GM19025 (cell line): ENCODE measurements around the gene UPK3B.
A peak's percentile ranks its signal among the peaks of the same experiment; 100 is the strongest.
"Not testable (repeated sequence)": the region's sequence is repeated elsewhere in the genome, so short reads cannot be mapped to it uniquely, and the experiment has no call there.

Experiments
- ATAC-seq: cut with Tn5 transposase; IDR thresholded peaks from one replicate; pipeline ENCODE4 v1.9.1; 2021; ENCODE audit warnings: mild to moderate bottlenecking, low read depth, moderate library complexity; ENCODE audit not compliant: unreplicated experiment

The UPK3B gene

DNA sequence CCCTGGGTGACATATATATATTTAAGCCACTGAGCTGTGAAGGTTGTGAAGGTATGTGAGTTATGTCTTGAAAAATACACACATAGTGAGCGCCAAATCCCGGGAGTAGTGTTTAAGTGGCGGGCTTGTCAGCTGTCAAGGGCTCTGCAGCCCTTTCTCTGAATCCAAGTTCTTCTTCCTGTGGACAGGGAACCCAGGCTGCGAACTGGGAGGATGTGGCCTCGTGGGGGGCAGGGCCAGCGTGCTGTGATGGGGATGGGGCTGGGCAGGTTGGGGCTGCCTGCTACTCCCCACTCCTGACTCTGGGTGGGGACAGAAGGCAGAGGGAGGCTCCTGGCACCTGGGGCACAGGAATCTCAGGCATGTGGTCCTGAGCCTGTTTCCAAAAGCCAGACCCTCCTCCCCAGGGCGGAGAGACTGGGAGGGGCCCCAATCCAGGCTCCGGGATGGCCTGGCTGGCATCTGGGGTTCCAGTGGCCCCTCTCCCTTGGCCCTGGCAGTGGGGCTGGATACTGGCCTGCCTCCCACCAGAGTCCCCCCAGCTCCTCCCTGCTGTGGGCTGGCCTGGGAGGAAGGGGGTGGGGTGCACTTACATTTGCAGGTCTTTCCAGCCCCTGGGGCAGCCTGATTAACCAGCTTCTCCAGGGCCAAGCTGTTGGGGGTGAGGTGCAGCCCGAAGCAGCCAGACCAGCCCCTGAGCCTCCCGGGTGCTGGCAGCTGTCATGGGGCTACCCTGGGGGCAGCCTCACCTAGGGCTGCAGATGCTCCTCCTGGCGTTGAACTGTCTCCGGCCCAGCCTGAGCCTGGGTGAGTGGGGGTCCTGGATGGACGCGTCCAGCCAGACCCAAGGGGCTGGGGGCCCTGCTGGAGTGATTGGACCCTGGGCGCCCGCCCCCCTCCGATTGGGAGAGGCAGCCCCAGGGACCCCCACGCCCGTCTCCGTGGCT is at the start of gene UPK3B:
TSS of gene UPK3B (plus strand) at position 622 of the 947 bp plus-strand sequence. CDS start at position 723, 101 bp downstream.
- no peak for ATAC-seq

DNA sequence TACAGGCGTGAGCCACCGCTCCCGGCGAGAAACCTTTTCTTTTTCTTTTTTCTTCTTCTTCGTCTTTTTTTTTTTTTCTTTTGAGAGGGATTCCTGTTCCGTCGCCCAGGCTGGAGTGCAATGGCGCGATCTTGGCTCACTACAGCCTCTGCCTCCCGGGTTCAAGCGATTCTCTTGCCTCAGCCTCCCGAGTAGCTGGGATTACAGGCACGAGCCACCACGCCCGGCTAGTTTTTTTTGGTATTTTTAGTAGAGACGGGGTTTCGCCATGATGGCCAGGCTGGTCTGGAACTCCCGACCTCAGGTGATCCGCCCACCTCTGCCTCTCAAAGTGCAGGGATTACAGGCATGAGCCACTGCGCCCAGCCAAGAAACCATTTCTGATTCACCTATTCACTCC is 49.6 kb upstream of the UPK3B start:
- not testable (repeated sequence) for ATAC-seq

DNA sequence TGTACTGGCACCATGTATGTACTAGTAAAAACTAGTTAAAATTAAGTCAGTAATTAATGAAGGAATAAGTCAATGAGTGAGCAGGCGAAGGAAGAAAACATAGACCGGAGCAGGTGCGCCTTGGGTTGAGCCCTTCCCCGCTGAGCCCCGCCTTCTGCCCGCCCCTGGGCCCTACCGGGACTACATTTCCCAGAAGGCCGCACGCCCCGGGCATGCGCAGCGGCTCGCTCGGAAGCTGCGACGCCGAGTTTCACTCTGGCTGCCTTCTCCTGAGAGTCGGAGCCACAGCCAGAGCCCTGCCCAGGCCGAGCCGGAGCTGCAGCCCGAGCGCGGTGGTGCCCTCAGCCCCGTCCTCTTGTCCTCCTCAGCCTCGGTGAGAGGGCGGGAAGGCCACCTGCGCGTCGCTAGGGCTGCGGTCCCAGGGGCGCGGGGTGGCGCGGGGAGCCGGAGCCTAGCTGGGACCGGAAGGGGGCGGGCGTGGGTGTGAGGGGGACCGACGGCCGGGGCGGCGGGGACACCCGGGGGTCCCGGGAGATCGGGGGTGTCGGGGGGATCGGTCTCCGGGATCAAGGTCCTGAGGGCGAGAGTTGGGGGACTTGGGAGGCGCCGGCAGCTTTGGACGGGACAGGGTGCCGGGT is 48.8 kb upstream of the UPK3B start, which contains the start of gene DTX2:
TSS of gene DTX2 (plus strand) at position 246 of the 638 bp plus-strand sequence. CDS start 18,801 bp downstream, outside the sequence.
- ATAC-seq = peak; percentile 98

DNA sequence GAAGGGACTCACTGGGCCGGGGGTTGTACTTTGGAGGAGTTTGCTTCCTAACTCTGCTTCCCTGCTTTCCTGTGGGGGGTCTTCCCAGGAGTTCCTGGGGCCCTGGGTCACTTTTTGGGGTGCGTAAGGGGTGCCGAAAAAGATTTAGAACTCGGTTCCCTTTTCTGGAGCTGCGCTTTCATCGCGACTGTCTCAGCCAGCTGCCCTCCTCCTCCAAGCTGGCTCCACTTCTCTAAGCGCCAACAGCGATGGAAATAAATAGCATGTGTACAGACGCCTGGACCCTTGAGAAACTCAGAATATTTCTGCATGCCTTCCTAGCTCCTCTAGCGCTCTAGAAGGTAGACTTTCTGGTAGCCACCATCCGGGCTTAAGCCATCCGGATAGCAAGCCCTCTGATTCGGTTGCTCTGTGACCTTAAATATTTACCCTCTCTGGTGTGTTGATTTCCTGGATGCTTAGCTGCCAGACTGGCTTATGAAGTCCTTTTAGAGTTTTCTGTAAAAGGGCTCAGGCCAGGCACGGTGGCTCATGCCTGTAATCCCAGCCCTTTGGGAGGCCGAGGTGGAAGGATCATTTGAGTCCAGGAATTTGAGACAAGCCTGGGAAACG is 48.0 kb upstream of the UPK3B start:
- not testable (repeated sequence) for ATAC-seq

DNA sequence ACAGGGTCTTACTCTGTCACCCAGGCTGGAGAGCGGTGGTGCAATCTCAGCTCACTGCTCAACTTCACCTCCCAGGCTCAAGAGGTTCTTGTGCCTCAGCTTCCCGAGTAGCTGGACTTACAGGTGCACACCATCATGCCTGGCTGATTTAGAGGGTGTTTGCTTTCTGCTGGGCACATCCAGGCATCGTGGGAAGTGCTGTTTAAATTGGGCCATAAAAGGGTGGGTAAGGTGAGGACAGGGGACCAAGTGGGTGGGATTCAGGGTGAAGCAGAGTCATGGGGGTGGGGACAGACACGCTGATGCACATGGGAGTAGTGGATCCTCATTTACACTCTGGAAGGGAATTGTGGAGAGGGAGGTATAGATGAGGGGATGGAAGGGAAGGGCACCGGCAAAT is 45.4 kb upstream of the UPK3B start:
- not testable (repeated sequence) for ATAC-seq

DNA sequence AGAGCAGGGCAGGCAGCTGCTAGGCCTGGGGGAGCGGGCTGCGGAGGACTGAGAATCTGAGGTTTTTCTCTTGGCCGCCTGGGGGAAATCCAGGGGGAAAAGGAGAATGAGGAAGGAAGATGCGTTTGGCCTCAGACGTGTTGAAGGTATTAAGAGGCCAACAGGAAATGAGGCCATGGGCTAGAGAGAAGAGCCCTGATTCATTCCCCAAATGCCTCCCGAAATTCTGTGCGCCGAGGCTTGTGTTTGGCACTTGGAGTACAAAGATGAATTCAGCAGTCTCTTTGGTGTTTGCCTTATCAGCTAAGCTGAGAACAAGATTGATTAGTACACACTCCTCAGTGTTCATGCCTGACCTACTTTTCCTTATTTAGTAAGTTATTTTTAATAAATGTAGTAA is 44.4 kb upstream of the UPK3B start:
- not testable (repeated sequence) for ATAC-seq

DNA sequence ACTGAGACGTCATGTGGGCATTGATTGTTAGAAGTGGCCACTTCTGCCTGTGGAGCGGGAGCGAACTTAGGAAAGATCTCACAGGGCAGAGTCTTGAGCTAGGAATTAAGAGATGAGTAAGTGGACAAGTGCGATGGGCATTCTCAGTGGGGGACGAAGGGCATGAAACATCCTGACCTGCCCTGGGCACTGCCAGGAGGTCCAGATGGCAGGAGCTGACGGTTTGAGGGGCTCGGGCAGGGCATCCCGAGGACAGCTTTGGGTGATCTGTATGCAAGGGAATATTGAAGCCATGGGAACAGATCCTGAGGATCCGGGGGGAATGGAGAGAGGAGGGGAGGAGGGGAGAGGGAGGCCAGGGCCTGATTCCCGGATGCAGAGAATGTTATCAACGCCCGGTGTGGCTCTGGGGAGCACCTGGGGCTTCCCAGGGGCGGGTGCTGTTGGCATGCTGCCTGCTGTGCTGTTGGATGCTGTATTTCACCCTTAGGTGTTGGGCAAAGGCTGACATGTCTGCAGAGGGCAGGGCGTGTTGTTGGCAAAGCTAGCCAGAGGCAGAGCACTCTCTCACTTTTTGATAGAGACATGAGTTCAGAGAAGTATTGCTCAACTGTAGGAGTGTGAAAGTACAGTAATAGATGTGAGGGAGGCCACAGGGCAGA is 42.5 kb upstream of the UPK3B start:
- peak; percentile 47 for ATAC-seq

DNA sequence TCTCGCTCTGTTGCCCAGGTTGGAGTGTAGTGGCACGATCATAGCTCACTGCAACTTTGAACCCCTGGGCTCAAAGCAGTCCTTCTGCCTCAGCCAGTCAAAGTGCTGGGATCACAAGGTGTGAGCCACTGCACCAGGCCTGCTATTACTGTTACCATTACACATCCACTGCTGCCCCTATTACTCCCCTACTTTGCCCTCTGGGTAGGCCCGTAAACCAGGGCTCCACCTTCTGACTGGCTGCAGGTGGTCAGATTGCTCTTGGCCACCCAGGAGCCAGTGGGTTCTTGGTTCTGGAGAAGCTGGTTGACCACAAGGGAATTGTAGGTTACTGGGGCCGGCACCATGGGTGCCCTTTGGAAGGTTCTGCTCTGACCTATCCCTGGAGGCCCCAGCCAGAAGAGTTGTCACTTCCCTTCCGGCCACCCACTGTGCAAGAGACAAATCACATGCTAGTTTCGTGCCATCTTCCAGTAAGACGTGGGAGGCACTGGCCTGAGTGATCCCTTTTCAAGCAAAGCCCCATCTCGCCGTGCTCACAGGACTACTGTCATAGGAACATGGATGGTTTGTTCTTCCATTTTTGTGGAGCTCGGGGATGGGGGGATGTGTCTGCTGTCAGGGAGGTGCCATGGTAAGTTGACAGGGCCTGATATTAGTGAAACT is 38.7 kb upstream of the UPK3B start:
- ATAC-seq = not testable (repeated sequence)

DNA sequence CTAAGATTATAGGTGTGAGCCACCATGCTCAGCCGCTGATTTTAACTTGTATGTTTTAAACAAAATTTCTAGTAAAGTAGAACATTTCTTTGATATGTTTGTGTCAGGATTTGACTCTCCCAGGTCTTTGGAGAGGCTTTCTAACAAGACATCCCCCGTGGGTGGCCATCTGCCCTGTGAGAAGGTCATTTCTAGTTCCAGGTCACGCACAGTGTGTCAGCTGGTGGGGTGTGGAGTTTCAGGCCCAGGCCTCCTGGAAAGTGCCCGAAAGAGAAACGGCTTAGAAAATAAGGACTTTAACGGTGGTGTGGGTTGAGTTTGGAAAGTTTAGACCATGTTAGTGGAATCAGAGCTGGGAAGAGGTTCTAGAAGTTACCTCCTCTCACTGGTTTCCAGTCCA is 37.3 kb upstream of the UPK3B start:
- ATAC-seq = not testable (repeated sequence)

DNA sequence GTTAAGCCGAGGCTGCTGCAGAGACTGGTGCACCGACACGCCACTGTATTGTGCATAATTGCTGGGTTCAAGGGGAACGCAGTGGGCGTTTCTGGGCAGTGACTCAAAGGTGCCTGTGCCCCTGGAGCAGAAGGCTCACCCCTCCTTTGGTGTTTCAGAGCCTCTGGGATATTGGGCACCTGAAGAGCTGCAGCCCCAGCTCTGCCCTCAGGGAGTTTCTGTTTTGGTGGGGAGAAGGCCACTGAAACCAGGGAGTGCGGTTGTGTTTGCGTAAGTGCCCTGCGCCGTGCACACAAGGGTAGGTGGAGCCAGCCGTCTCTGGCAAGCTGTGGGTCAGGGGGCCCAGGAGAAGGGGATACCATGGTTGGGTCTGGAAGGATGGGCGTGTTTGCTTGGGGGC is 34.1 kb upstream of the UPK3B start:
- ATAC-seq = not testable (repeated sequence)

DNA sequence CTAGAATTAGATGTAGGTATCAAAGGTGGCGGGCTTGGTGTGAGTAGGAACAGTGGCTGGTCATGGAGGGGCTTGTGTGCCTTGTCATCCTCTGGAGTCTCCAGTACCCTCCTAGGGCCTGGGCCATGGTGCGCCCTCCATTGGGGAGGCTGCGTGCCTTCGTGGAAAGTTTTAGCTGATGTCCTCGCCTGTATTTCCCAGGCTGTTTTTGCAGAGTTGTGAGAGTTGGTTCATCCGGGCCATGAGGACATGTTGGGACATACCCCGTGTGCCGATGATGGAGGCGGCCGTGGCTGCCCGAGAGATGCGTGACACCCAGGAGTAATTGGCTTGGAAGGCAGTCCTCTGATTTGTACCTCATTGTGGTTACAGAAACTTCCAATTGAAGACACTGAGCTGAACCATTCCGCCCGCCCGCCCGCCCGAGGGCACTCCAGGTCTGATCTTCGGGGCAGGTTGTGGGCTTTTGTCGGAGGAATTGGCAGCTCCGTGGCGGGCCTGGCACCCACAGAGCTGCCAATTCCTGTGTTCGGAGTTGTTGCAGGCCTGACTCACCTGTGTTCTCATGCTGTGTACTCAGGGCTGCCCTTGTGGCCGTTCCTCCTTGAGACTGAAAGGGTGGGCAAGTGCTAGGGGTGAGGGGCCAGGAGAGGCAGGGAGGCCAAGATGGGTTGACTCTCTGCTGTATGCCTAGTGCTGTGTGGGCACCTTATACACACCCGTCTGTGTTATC is 33.4 kb upstream of the UPK3B start:
- ATAC-seq = not testable (repeated sequence)

DNA sequence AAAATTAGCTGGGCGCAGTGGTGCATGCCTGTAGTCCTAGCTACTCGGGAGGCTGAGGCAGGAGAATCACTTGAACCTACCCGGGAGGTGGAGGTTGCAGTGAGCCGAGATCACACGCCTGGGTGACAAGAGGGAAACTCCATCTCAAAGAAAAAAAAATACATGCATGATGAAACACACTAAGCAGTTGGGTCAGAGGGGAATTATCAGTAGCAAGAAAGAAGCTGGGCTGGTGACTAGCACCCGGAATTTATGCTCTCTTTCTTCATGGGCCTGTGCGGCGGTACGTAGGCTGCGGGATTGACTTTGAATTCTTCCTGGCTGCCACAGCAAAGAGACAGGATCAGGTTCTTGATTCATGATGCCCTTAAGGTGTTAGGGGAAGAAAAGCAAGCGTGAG is 30.7 kb upstream of the UPK3B start:
- not testable (repeated sequence) for ATAC-seq

DNA sequence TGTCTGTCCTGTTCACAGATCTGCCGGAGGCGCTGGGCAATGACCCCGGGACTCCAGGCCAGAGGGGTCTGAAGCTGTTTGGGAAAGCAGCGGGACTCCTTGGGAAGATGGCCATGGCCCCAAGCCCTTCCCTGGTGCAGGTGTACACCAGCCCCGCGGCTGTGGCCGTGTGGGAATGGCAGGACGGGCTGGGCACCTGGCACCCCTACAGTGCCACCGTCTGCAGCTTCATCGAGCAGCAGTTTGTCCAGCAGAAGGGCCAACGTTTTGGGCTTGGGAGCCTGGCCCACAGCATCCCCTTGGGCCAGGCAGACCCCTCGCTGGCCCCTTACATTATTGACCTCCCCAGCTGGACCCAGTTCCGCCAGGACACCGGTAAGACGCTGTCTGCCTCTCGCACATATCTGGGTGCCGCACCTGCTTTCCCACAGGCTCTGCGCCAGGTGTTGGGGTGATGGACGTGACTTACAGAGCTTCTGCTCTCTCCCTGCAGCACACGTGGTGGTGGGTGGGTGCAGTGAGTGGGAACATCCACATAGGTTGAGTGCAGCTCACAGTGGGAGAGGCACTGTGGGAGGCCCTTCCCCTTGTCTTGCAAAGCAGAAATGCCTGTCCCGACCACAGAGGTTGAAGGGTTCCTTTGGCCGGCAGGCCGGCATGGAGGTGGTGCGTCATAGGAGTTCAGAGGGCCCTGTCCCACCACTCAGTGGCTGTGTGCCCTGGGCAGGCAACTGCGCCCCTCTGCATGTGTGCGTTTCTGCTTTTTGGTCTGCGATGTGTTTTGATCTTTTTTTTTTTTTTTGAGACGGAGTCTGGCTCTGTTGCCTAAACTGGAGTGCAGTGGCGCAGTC is 29.7 kb upstream of the UPK3B start:
- ATAC-seq = not testable (repeated sequence)

DNA sequence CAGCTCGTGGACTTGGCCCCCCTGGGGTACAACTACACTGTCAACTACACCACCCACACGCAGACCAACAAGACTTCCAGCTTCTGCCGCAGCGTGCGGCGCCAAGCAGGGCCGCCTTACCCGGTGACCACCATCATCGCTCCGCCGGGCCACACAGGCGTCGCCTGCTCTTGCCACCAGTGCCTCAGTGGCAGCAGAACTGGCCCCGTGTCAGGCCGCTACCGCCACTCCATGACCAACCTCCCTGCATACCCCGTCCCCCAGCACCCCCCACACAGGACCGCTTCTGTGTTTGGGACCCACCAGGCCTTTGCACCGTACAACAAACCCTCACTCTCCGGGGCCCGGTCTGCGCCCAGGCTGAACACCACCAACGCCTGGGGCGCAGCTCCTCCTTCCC is 27.7 kb upstream of the UPK3B start:
- not testable (repeated sequence) for ATAC-seq

DNA sequence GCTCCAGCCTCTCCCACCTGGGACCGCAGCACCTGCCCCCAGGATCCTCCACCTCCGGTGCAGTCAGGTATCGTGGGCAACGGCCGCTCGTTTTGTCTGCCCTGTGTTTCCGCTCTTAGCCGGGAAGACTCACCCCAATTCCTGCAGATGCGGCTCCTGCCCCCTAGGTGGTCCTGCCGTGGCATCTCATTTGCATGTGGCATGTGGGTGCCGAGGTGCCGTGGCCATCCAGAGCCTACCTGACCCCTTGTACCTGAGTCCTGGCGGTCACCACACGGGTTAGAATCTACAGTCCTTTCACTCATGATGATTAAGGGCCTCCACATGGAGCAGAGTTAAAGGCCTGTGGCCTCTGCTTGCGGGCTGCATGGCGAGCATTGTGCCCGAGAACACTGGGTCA is 27.3 kb upstream of the UPK3B start:
- ATAC-seq = not testable (repeated sequence)

DNA sequence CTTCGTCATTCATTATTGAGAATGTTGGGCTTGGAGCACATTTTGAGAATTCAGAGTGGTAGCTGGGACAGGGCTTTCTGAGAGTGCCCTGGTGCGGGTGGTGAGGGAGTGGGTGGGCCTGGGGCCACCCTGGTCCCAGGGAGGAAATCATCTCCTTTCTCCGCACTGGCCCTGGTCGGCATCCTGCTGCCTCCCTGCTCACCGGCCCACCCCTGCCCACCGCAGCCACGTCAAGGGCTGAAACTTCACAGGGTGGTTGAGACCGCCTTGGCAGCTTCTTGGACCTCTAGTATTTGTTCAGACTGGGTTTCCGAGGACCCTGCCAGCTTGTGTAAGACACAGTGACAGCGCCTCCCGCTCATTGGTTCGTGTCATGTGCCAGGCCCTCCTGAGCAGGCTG is 25.9 kb upstream of the UPK3B start:
- ATAC-seq = not testable (repeated sequence)

DNA sequence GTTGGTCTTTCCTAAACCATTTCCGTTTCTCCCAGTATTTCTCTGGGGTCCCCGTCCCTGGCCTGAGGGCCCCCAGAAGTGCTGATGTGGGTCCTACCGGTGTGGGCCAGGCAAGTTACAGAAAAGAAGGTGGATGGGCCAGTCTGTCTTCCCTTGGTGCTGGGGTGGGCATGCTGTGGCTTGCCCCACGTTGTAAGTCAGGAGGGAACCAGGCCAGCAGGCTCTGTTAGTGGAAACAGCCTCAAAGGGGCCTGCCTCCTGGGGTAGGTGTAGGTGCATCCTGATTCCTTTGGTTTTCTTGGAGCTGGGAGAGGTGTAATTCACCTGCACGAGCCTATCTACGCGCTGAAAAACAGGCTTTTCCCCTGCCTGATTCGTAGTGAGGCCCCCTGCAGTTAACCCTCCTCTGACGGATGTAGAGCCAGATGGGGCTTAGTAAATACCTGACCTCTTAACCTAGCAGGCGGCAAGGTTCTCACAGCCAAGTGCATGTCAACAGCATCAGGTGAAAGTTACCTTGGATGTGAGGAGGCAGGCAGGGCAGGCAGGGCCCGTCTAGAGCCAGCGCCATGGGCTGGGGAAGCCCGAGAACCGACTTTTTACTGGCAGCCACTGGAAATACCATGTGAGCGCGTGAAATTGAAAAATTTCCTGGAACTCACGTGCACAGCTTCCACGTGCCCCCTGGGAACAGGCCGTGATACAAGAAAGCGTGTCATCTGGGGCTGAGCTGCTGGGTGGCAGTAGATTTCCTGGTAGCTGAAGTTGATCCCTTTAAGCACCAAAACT is 24.3 kb upstream of the UPK3B start:
- peak; percentile 1 for ATAC-seq

DNA sequence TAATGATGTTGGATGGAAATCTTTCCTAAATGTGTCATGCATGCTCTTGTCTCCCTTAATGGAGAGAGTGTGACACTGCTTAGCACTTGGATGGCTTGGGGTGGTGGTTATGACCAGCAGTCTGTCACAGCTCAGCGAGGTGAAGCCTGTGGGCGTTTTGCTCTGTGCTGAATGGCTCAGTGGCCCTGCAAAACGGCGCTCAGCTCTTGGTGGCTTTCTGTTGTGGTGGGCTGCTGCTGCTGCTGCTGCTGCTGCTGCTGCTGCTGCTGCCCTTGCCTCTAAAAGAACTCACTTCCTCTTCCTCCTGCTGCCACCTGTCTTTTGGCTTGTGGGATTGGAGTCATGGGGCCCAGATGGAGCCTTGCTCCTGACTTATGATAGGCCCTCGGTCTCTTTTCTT is 23.7 kb upstream of the UPK3B start:
- ATAC-seq = peak; percentile 98
